Liver (tissue), 9 donors: Measurements from ENCODE around the gene CCDC134. TPM values are rescaled to one million over a fixed set of nuclear protein-coding genes. Genes with fewer than 3 reads are reported as not detected.

Experiments used
- DNase-seq: peaks from one replicate; pipeline ENCODE4 v3.0.0-alpha.2; 2017; ENCODE audit warnings: low spot score
- H3K27ac ChIP-seq, 2 donors: one replicate each; pipeline ENCODE4 v1.7.0; 2013; ENCODE audit warnings: inconsistent platforms in 2 of 2, low read length in 2 of 2, control low read depth in 1 of 2, low read depth in 1 of 2, mild to moderate bottlenecking in 1 of 2
- H3K27me3 ChIP-seq, 4 donors: one replicate each; pipeline versions ENCODE4 v1.6.1 to v1.7.0; 2013; ENCODE audit warnings: low read length in 3 of 4, inconsistent platforms in 1 of 4, mild to moderate bottlenecking in 1 of 4, moderate library complexity in 1 of 4; ENCODE audit not compliant: control insufficient read depth in 4 of 4, insufficient read depth in 4 of 4
- H3K36me3 ChIP-seq, 4 donors: one replicate each; pipeline versions ENCODE4 v1.6.1 to v1.7.0; 2013; ENCODE audit warnings: low read length in 3 of 4, mild to moderate bottlenecking in 3 of 4, low read depth in 1 of 4, moderate library complexity in 1 of 4; ENCODE audit not compliant: control insufficient read depth in 4 of 4, insufficient read depth in 3 of 4
- H3K4me1 ChIP-seq, 4 donors: one replicate each; pipeline versions ENCODE4 v1.6.1 to v1.7.0; 2013; ENCODE audit warnings: low read length in 3 of 4, mild to moderate bottlenecking in 3 of 4, moderate library complexity in 1 of 4; ENCODE audit not compliant: control insufficient read depth in 4 of 4, insufficient read depth in 4 of 4
- H3K4me3 ChIP-seq, 3 donors: one replicate each; pipeline versions ENCODE4 v1.6.1 to v1.7.0; 2013; ENCODE audit warnings: low read length in 3 of 3, control low read depth in 1 of 3, low read depth in 1 of 3, mild to moderate bottlenecking in 1 of 3
- H3K9ac ChIP-seq, 2 donors: one replicate each; pipeline ENCODE4 v1.7.0; 2013; ENCODE audit warnings: low read length in 2 of 2, mild to moderate bottlenecking in 2 of 2, moderate library complexity in 2 of 2, control low read depth in 1 of 2, low read depth in 1 of 2
- H3K9me3 ChIP-seq, 4 donors: one replicate each; pipeline versions ENCODE4 v1.6.1 to v1.7.0; 2013; ENCODE audit warnings: low read length in 3 of 4; ENCODE audit not compliant: control insufficient read depth in 4 of 4
- EGR1 ChIP-seq, 2 donors: IDR thresholded peaks; 2 replicates each; pipeline ENCODE4 v1.6.1; 2016 to 2018; ENCODE audit warnings: antibody characterized with exemption in 2 of 2, low read depth in 2 of 2
- FOXA1 ChIP-seq: IDR thresholded peaks from 2 replicates; pipeline ENCODE4 v1.6.1; 2016; ENCODE audit warnings: antibody characterized with exemption
- GABPA ChIP-seq, 2 donors: IDR thresholded peaks in 1 of 2; conservative IDR thresholded peaks in 1 of 2; 2 replicates each; pipeline ENCODE4 v1.6.1; 2016; ENCODE audit warnings: antibody characterized with exemption in 2 of 2, mild to moderate bottlenecking in 1 of 2, moderate library complexity in 1 of 2
- HNF4A ChIP-seq, 2 donors: conservative IDR thresholded peaks; 2 replicates each; pipeline ENCODE4 v1.6.1; 2016; ENCODE audit warnings: antibody characterized with exemption in 2 of 2, mild to moderate bottlenecking in 2 of 2
- HNF4G ChIP-seq: IDR thresholded peaks from 2 replicates; pipeline ENCODE4 v1.6.1; 2016; ENCODE audit warnings: antibody characterized with exemption
- NR2F2 ChIP-seq: IDR thresholded peaks from 2 replicates; pipeline ENCODE4 v1.6.1; 2016; ENCODE audit warnings: antibody characterized with exemption
- RXRA ChIP-seq, 2 donors: IDR thresholded peaks; 2 replicates each; pipeline ENCODE4 v1.6.1; 2017 to 2018; ENCODE audit warnings: antibody characterized with exemption in 2 of 2, mild to moderate bottlenecking in 1 of 2
- TAF1 ChIP-seq: conservative IDR thresholded peaks from 2 replicates; pipeline ENCODE4 v1.6.1; 2016; ENCODE audit warnings: antibody characterized with exemption, mild to moderate bottlenecking
- WGBS: extraction: QIAGEN DNeasy Blood & Tissue Kit; methylation state at CpG from one replicate; pipeline ENCODE4 v1.1.7; 2013; 5-methylcytosine and 5-hydroxymethylcytosine counted together
- polyA plus RNA-seq, 2 donors: library from polyadenylated mRNA; stranded (reverse) in 1 of 2; unstranded in 1 of 2; fragments of 200-250 nt in 1 of 2; fragments of >200 nt in 1 of 2; fragmentation: Nextera tagmentation in 1 of 2; extraction: Ambion mirVana in 1 of 2; gene quantifications; one replicate each; pipeline versions ENCODE4 v1.2.1 to v1.2.3, GENCODE V29; 2013 to 2015
- total RNA-seq, 2 donors: library from RNA; depleted of rRNA; stranded (reverse); fragments of >200 nt; gene quantifications; one replicate each; pipeline ENCODE4 v1.2.3, GENCODE V29; 2014
- TF ChIP-seq, protein P1 (sequence below): fragments of 150-350 bp; IDR thresholded peaks from 2 replicates; pipeline ENCODE4 v1.5.1; 2017; ENCODE audit warnings: improper control_type of control experiment, low read depth, low read length; ENCODE audit not compliant: missing input control
- TF ChIP-seq, protein P2 (sequence below): IDR thresholded peaks from 2 replicates; pipeline ENCODE4 v1.6.1; 2016; ENCODE audit warnings: antibody characterized with exemption
- TF ChIP-seq, protein P3 (sequence below): IDR thresholded peaks from 2 replicates; pipeline ENCODE4 v1.6.1; 2016; ENCODE audit warnings: antibody characterized with exemption
- TF ChIP-seq, protein P4 (sequence below): IDR thresholded peaks from 2 replicates; pipeline ENCODE4 v1.6.1; 2016; ENCODE audit warnings: antibody characterized with exemption, mild to moderate bottlenecking
- TF ChIP-seq, protein P5 (sequence below): IDR thresholded peaks from 2 replicates; pipeline ENCODE4 v1.6.1; 2016; ENCODE audit warnings: antibody characterized with exemption
- donor health status: healthy.
- donor health status: healthy.
- donor health status: healthy.
- donor health status: healthy.
- donor health status: healthy.

The CCDC134 gene
- total and polyA plus RNA-seq, 4 donors, result 2.0 to 13.2 (median 6.4) TPM

DNA sequence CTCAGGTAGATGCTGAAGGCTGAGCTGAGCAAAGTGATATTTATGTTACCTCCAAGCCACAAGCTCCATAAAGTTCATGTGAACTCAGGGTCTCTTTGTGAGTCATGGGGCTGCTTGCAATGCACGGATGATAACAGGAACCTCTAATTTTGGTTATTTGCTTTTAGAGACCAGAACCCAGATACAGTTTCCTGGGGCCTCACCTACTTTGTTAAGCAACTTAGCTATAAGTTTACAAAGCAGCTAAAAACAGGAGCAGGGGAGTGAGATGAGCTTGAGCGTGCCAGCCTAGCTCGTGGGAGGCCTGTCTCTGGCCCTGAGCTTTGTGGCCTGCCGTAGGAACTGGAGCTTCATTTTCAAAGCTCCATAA lies 61.7 kb downstream of the CCDC134 start:
- Histone ChIP-seq H3K27me3 (no peaks in the 10 kb centered on the region), H3K27ac (no peak overlapping the region), H3K4me3 (no peak overlapping the region), H3K4me1 (peaks cover 0 to 7% (median 5%) of the 10 kb centered on the region in 4 donors), H3K9ac (no peak overlapping the region), H3K9me3 (no peaks in the 10 kb centered on the region), H3K36me3 (peaks cover 5 to 10% (median 6%) of the 10 kb centered on the region in 4 donors)
- WGBS, result 76% methylated on average over 4 of the region's 4 CpGs
- TF ChIP-seq, protein P1, sequence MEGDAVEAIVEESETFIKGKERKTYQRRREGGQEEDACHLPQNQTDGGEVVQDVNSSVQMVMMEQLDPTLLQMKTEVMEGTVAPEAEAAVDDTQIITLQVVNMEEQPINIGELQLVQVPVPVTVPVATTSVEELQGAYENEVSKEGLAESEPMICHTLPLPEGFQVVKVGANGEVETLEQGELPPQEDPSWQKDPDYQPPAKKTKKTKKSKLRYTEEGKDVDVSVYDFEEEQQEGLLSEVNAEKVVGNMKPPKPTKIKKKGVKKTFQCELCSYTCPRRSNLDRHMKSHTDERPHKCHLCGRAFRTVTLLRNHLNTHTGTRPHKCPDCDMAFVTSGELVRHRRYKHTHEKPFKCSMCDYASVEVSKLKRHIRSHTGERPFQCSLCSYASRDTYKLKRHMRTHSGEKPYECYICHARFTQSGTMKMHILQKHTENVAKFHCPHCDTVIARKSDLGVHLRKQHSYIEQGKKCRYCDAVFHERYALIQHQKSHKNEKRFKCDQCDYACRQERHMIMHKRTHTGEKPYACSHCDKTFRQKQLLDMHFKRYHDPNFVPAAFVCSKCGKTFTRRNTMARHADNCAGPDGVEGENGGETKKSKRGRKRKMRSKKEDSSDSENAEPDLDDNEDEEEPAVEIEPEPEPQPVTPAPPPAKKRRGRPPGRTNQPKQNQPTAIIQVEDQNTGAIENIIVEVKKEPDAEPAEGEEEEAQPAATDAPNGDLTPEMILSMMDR, result no peak
- TF ChIP-seq GABPA (IDR thresholded peaks at IDR 0.05 in 1 of 2, conservative IDR thresholded peaks at IDR 0.05 in 1 of 2) (no peak), TAF1 (no peak), FOXA1 (no peak), HNF4A (conservative IDR thresholded peaks at IDR 0.05) (no peak), NR2F2 (no peak), EGR1 (IDR thresholded peaks at IDR 0.05; ENCODE audit: low read depth in 2 of 2) (no peak), HNF4G (no peak), RXRA (IDR thresholded peaks at IDR 0.05) (no peak)
- TF ChIP-seq, protein P2, sequence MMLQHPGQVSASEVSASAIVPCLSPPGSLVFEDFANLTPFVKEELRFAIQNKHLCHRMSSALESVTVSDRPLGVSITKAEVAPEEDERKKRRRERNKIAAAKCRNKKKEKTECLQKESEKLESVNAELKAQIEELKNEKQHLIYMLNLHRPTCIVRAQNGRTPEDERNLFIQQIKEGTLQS, result no peak
- TF ChIP-seq, protein P3, sequence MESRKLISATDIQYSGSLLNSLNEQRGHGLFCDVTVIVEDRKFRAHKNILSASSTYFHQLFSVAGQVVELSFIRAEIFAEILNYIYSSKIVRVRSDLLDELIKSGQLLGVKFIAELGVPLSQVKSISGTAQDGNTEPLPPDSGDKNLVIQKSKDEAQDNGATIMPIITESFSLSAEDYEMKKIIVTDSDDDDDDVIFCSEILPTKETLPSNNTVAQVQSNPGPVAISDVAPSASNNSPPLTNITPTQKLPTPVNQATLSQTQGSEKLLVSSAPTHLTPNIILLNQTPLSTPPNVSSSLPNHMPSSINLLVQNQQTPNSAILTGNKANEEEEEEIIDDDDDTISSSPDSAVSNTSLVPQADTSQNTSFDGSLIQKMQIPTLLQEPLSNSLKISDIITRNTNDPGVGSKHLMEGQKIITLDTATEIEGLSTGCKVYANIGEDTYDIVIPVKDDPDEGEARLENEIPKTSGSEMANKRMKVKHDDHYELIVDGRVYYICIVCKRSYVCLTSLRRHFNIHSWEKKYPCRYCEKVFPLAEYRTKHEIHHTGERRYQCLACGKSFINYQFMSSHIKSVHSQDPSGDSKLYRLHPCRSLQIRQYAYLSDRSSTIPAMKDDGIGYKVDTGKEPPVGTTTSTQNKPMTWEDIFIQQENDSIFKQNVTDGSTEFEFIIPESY, result no peak
- TF ChIP-seq, protein P4, sequence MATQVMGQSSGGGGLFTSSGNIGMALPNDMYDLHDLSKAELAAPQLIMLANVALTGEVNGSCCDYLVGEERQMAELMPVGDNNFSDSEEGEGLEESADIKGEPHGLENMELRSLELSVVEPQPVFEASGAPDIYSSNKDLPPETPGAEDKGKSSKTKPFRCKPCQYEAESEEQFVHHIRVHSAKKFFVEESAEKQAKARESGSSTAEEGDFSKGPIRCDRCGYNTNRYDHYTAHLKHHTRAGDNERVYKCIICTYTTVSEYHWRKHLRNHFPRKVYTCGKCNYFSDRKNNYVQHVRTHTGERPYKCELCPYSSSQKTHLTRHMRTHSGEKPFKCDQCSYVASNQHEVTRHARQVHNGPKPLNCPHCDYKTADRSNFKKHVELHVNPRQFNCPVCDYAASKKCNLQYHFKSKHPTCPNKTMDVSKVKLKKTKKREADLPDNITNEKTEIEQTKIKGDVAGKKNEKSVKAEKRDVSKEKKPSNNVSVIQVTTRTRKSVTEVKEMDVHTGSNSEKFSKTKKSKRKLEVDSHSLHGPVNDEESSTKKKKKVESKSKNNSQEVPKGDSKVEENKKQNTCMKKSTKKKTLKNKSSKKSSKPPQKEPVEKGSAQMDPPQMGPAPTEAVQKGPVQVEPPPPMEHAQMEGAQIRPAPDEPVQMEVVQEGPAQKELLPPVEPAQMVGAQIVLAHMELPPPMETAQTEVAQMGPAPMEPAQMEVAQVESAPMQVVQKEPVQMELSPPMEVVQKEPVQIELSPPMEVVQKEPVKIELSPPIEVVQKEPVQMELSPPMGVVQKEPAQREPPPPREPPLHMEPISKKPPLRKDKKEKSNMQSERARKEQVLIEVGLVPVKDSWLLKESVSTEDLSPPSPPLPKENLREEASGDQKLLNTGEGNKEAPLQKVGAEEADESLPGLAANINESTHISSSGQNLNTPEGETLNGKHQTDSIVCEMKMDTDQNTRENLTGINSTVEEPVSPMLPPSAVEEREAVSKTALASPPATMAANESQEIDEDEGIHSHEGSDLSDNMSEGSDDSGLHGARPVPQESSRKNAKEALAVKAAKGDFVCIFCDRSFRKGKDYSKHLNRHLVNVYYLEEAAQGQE, result no peak
- DNase-seq, result no peak

DNA sequence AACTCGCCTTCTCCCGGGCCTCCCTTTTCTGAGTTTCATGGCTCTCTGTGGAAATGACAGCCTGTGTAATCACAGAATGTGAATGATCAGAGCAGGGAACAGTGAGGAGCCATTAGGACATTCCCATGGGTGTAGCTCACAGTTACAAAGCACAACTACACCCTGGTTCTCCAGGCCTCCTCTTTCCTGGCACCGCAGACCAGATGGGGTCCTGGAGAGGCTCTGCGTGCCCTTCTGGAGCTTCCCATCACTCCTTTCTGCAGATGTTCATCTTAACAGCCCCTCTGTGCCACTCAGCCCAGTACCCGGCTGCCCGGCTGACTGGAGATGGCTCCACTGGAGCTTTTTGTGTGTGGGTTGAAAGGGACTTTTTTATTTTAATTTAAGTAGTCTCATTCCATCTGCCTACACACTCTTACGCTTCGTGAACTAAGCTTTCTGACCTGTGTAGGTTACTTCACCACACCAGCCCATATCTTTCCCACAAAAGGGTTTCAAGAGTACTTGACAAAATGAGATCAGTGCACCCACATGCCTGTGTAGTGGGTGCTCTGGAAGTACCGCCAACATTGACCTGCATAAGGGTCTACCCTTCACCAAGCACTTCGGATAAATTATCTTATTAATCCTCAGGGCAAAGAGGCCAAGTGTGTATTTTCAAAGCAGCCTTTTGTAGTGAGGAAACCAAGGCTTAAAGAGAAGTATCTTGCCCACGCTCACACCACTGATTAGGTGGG lies 62.2 kb downstream of the CCDC134 start:
- Histone ChIP-seq H3K27ac (no peak overlapping the region), H3K4me1 (peaks cover 0 to 7% (median 5%) of the 10 kb centered on the region in 4 donors), H3K27me3 (no peaks in the 10 kb centered on the region), H3K4me3 (no peak overlapping the region), H3K9me3 (no peaks in the 10 kb centered on the region), H3K9ac (no peak overlapping the region), H3K36me3 (peaks cover 5 to 12% (median 8%) of the 10 kb centered on the region in 4 donors)
- TF ChIP-seq, protein P5, sequence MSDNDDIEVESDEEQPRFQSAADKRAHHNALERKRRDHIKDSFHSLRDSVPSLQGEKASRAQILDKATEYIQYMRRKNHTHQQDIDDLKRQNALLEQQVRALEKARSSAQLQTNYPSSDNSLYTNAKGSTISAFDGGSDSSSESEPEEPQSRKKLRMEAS, result no peak
- 89% methylated on average over 11 of the region's 11 CpGs for WGBS
- DNase-seq, result no peak
